H9 (cell line): ENCODE data around the gene CDC42EP5. TPM values are rescaled to one million over a fixed set of nuclear protein-coding genes. Genes with fewer than 3 reads are reported as not detected.

Source experiments
- DNase-seq: peaks from one replicate; pipeline ENCODE4 v3.0.0-alpha.2; 2017
- H2AFZ ChIP-seq: one replicate; pipeline ENCODE4 v1.6.1; 2013; ENCODE audit warnings: mild to moderate bottlenecking, low read length, control low read depth, moderate library complexity
- H2AK5ac ChIP-seq: 2 replicates; pipeline ENCODE4 v1.6.1; 2013; ENCODE audit warnings: low read length, control low read depth, mixed read lengths; ENCODE audit not compliant: insufficient read length
- H2BK120ac ChIP-seq: one replicate; pipeline ENCODE4 v1.6.1; 2013; ENCODE audit warnings: low read depth, mild to moderate bottlenecking, low read length, control low read depth, inconsistent platforms; ENCODE audit not compliant: poor library complexity, severe bottlenecking
- H2BK12ac ChIP-seq: 2 replicates; pipeline ENCODE4 v1.6.1; 2013; ENCODE audit warnings: low read length, control low read depth, mixed read lengths, low read depth; ENCODE audit not compliant: insufficient read length
- H2BK15ac ChIP-seq: 2 replicates; pipeline ENCODE4 v1.6.1; 2013; ENCODE audit warnings: low read depth, low read length, control low read depth
- H2BK20ac ChIP-seq: one replicate; pipeline ENCODE4 v1.6.1; 2013; ENCODE audit warnings: low read depth, mild to moderate bottlenecking, low read length, control low read depth, inconsistent platforms; ENCODE audit not compliant: poor library complexity, severe bottlenecking
- H2BK5ac ChIP-seq: 2 replicates; pipeline ENCODE4 v1.6.1; 2013; ENCODE audit warnings: low read length, control low read depth, mixed read lengths; ENCODE audit not compliant: insufficient read length
- H3K14ac ChIP-seq: 2 replicates; pipeline ENCODE4 v1.6.1; 2013; ENCODE audit warnings: low read length, control low read depth; ENCODE audit not compliant: insufficient read depth
- H3K18ac ChIP-seq: 2 replicates; pipeline ENCODE4 v1.6.1; 2013; ENCODE audit warnings: low read depth, mild to moderate bottlenecking, mixed read lengths, low read length, control low read depth; ENCODE audit not compliant: insufficient read length
- H3K23ac ChIP-seq: 2 replicates; pipeline ENCODE4 v1.6.1; 2013; ENCODE audit warnings: low read length, control low read depth, mixed read lengths, low read depth; ENCODE audit not compliant: insufficient read length
- H3K23me2 ChIP-seq: 2 replicates; pipeline ENCODE4 v1.6.1; 2013; ENCODE audit warnings: low read depth, mild to moderate bottlenecking, mixed read lengths, low read length, control low read depth; ENCODE audit not compliant: insufficient read length, poor library complexity, severe bottlenecking
- H3K27ac ChIP-seq: 2 replicates; pipeline ENCODE4 v1.5.1; 2013; ENCODE audit warnings: low read length, control low read depth, mixed read lengths, low read depth; ENCODE audit not compliant: insufficient read length
- H3K27me3 ChIP-seq: 2 replicates; pipeline ENCODE4 v1.6.1; 2013; ENCODE audit warnings: low read length, control low read depth, inconsistent platforms; ENCODE audit not compliant: insufficient read depth
- H3K4ac ChIP-seq: 2 replicates; pipeline ENCODE4 v1.6.1; 2013; ENCODE audit warnings: low read depth, mild to moderate bottlenecking, control low read depth, inconsistent platforms, low read length, moderate library complexity
- H3K4me1 ChIP-seq: 2 replicates; pipeline ENCODE4 v1.6.1; 2013; ENCODE audit warnings: low read length, control low read depth, inconsistent platforms; ENCODE audit not compliant: insufficient read depth
- H3K4me2 ChIP-seq: 2 replicates; pipeline ENCODE4 v1.6.1; 2013; ENCODE audit warnings: low read length, control low read depth, mixed read lengths; ENCODE audit not compliant: insufficient read length, insufficient read depth
- H3K56ac ChIP-seq: 2 replicates; pipeline ENCODE4 v1.6.1; 2013; ENCODE audit warnings: low read depth, mild to moderate bottlenecking, mixed read lengths, low read length, control low read depth; ENCODE audit not compliant: insufficient read length
- H3K79me1 ChIP-seq: 2 replicates; pipeline ENCODE4 v1.6.1; 2013; ENCODE audit warnings: low read depth, mild to moderate bottlenecking, moderate library complexity, low read length, control low read depth, inconsistent platforms; ENCODE audit not compliant: insufficient read depth, poor library complexity, severe bottlenecking
- H3K79me2 ChIP-seq: 2 replicates; pipeline ENCODE4 v1.6.1; 2013; ENCODE audit warnings: low read length, control low read depth, inconsistent platforms; ENCODE audit not compliant: insufficient read depth
- H3K9ac ChIP-seq: 2 replicates; pipeline ENCODE4 v1.6.1; 2013; ENCODE audit warnings: low read length, control low read depth, mixed read lengths; ENCODE audit not compliant: insufficient read length; ENCODE audit errors: extremely low read depth
- H3K9me3 ChIP-seq: one replicate; pipeline ENCODE4 v1.6.1; 2013; ENCODE audit warnings: low read depth, low read length, inconsistent platforms; ENCODE audit not compliant: control insufficient read depth
- H3T11ph ChIP-seq: one replicate; pipeline ENCODE4 v1.6.1; 2013; ENCODE audit warnings: mild to moderate bottlenecking, low read length, control low read depth, inconsistent platforms
- H4K20me1 ChIP-seq: one replicate; pipeline ENCODE4 v1.6.1; 2013; ENCODE audit not compliant: control insufficient read depth, insufficient read length, insufficient read depth
- H4K5ac ChIP-seq: 2 replicates; pipeline ENCODE4 v1.6.1; 2013; ENCODE audit warnings: low read depth, mild to moderate bottlenecking, mixed read lengths, low read length, control low read depth; ENCODE audit not compliant: insufficient read length
- H4K8ac ChIP-seq: replicated peaks from 2 replicates; pipeline ENCODE4 v1.6.1; 2013; ENCODE audit warnings: low read length, control low read depth, mixed read lengths, low read depth; ENCODE audit not compliant: insufficient read length
- H4K91ac ChIP-seq: 2 replicates; pipeline ENCODE4 v1.6.1; 2013; ENCODE audit warnings: low read depth, mild to moderate bottlenecking, moderate library complexity, mixed read lengths, low read length, control low read depth; ENCODE audit not compliant: insufficient read length
- H3K27ac Mint-ChIP-seq, 3 experiments: 2 replicates in 2 of 3; 3 replicates in 1 of 3; pipeline ENCODE4 v1.8.0; 2020 to 2021; ENCODE audit warnings: mixed read lengths in 3 of 3, mild to moderate bottlenecking in 1 of 3, moderate library complexity in 1 of 3
- H3K27me3 Mint-ChIP-seq: 2 replicates; pipeline ENCODE4 v1.8.0; 2021; ENCODE audit warnings: low read depth, mild to moderate bottlenecking, moderate library complexity, mixed read lengths
- H3K36me3 Mint-ChIP-seq, 3 experiments: 2 replicates in 2 of 3; 3 replicates in 1 of 3; pipeline ENCODE4 v1.8.0; 2020 to 2021; ENCODE audit warnings: low read depth in 3 of 3, mixed read lengths in 3 of 3; ENCODE audit not compliant: insufficient read depth in 1 of 3
- H3K4me1 Mint-ChIP-seq, 2 experiments: 2 replicates each; pipeline ENCODE4 v1.8.0; 2020; ENCODE audit warnings: mixed read lengths in 2 of 2
- H3K4me3 Mint-ChIP-seq, 2 experiments: 2 replicates in 1 of 2; 3 replicates in 1 of 2; pipeline ENCODE4 v1.8.0; 2020 to 2021; ENCODE audit warnings: mild to moderate bottlenecking in 2 of 2, mixed read lengths in 2 of 2, moderate library complexity in 1 of 2
- H3K9me3 Mint-ChIP-seq, 2 experiments: 2 replicates in 1 of 2; 3 replicates in 1 of 2; pipeline ENCODE4 v1.8.0; 2020; ENCODE audit warnings: mild to moderate bottlenecking in 2 of 2, mixed read lengths in 2 of 2, moderate library complexity in 1 of 2
- CTCF ChIP-seq: fragments of 200-600 bp; sonication (generic); conservative IDR thresholded peaks from 3 replicates; pipeline ENCODE4 v1.8.0; 2021; ENCODE audit warnings: antibody characterized with exemption, mild to moderate bottlenecking
- WGBS: extraction: QIAGEN DNeasy Blood & Tissue Kit; methylation state at CpG from one replicate; pipeline ENCODE4 v1.1.7; 2013; ENCODE audit warnings: missing lambda C conversion rate, low lambda C conversion rate, mixed read lengths; ENCODE audit not compliant: insufficient read length; ENCODE audit errors: extremely low coverage; 5-methylcytosine and 5-hydroxymethylcytosine counted together
- total RNA-seq: library from RNA; stranded (reverse); gene quantifications from 2 replicates; pipeline ENCODE4 v1.2.1, GENCODE V29; 2021

The CDC42EP5 gene
- total RNA-seq, 1 experiment from 2014 or later = 1.6 TPM

- H3K14ac ChIP-seq = no peak overlapping the region
- no peak overlapping the region for H2AK5ac ChIP-seq
- H2AFZ ChIP-seq = no peak overlapping the region
- no peak overlapping the region for H2BK5ac ChIP-seq
- H3K9ac ChIP-seq = no peak overlapping the region
- H3K27ac ChIP-seq = no peak overlapping the region
- no peak overlapping the region for H2BK120ac ChIP-seq
- TF ChIP-seq CTCF = no peak
- H3K79me1 ChIP-seq = no peaks in the 10 kb centered on the region
- H3K18ac ChIP-seq = no peak overlapping the region
- H3K27me3 ChIP-seq = no peaks in the 10 kb centered on the region; the same call in 1 of the 2 replicates
- no peak for DNase-seq
- H2BK20ac ChIP-seq = no peak overlapping the region
- H4K8ac ChIP-seq = no peak overlapping the region
- H4K91ac ChIP-seq = no peak overlapping the region
- no peaks in the 10 kb centered on the region for H3K79me2 ChIP-seq
- H3K4me3 Mint-ChIP-seq = peak overlapping the region; percentile 47 to 65
- no peak overlapping the region for H2BK15ac ChIP-seq
- peaks cover 5% of the 10 kb centered on the region; the same call in 1 of the 2 replicates for H3K4me1 ChIP-seq
- no peak overlapping the region for H3K56ac ChIP-seq
- no peak overlapping the region for H2BK12ac ChIP-seq
- WGBS = no CpG with 5 or more reads among the region's 7 CpGs
- H3K4ac ChIP-seq = no peak overlapping the region
- peaks cover 24 to 56% (median 49%) of the 10 kb centered on the region in 3 experiments; a peak in 6 of 7 replicates for H3K36me3 Mint-ChIP-seq
- peak overlapping the region; percentile 30 for H3K4me2 ChIP-seq
- peaks cover 0 to 2% of the 10 kb centered on the region in 2 experiments; a peak in 3 of 5 replicates for H3K9me3 Mint-ChIP-seq
- H4K5ac ChIP-seq = no peak overlapping the region
- H4K20me1 ChIP-seq = no peaks in the 10 kb centered on the region
- peaks cover 51% of the 10 kb centered on the region for H3K27me3 Mint-ChIP-seq
- H3T11ph ChIP-seq = no peak overlapping the region
- H3K23me2 ChIP-seq = peaks cover 4% of the 10 kb centered on the region
- H3K9me3 ChIP-seq = no peaks in the 10 kb centered on the region
- H3K27ac Mint-ChIP-seq = peak overlapping the region; percentile 76 to 91 (median 82); a peak in 6 of 7 replicates
- H3K23ac ChIP-seq = no peak overlapping the region
- H3K4me1 Mint-ChIP-seq = peaks cover 42 to 55% of the 10 kb centered on the region in 2 experiments
These were observed 51.6 kb downstream of the CDC42EP5 start for GRCh38 chr19:54421521-54421920.
